WTC11 (cell line): ENCODE measurements around the gene SLC2A4. TPM values are rescaled to one million over a fixed set of nuclear protein-coding genes. Genes with fewer than 3 reads are reported as not detected.

Source experiments
- AFF4 ChIP-seq: sonication (generic); formaldehyde crosslinking; IDR thresholded peaks from 2 replicates; pipeline ENCODE4 v1.8.1; 2023; ENCODE audit warnings: mild to moderate bottlenecking, missing genetic modification reagents, borderline replicate concordance
- ARID4B ChIP-seq: sonication (generic); formaldehyde crosslinking; IDR thresholded peaks from 2 replicates; pipeline ENCODE4 v1.8.0; 2023; ENCODE audit warnings: missing genetic modification reagents, mild to moderate bottlenecking, borderline replicate concordance
- CREM ChIP-seq: sonication (generic); formaldehyde crosslinking; IDR thresholded peaks from 2 replicates; pipeline ENCODE4 v1.8.1; 2022; ENCODE audit warnings: mild to moderate bottlenecking, missing genetic modification reagents, moderate library complexity
- GABPB1 ChIP-seq: sonication (generic); formaldehyde crosslinking; IDR thresholded peaks from 2 replicates; pipeline ENCODE4 v1.8.1; 2023; ENCODE audit warnings: mild to moderate bottlenecking, missing genetic modification reagents
- JUN ChIP-seq: sonication (generic); formaldehyde crosslinking; IDR thresholded peaks from 2 replicates; pipeline ENCODE4 v1.8.0; 2023; ENCODE audit warnings: mild to moderate bottlenecking, missing genetic modification reagents
- NFATC4 ChIP-seq: fragments of 250-450 bp; sonication (Bioruptor Pico); IDR thresholded peaks from 2 replicates; pipeline ENCODE4 v1.9.0; 2021; ENCODE audit warnings: mild to moderate bottlenecking
- NFE2L1 ChIP-seq: sonication (generic); formaldehyde crosslinking; IDR thresholded peaks from 2 replicates; pipeline ENCODE4 v1.8.1; 2023; ENCODE audit warnings: missing genetic modification reagents
- NFYB ChIP-seq: sonication (generic); formaldehyde crosslinking; conservative IDR thresholded peaks from 2 replicates; pipeline ENCODE4 v1.8.0; 2022; ENCODE audit warnings: low read depth, missing genetic modification reagents
- OVOL2 ChIP-seq: fragments of 250-450 bp; sonication (Bioruptor Pico); IDR thresholded peaks from 2 replicates; pipeline ENCODE4 v1.9.0; 2021; ENCODE audit warnings: mild to moderate bottlenecking, borderline replicate concordance
- RELA ChIP-seq: sonication (generic); formaldehyde crosslinking; IDR thresholded peaks from 2 replicates; pipeline ENCODE4 v1.8.1; 2022; ENCODE audit warnings: missing genetic modification reagents, mild to moderate bottlenecking, borderline replicate concordance
- RORB ChIP-seq: fragments of 250-450 bp; sonication (Bioruptor Pico); IDR thresholded peaks from 2 replicates; pipeline ENCODE4 v1.9.0; 2021; ENCODE audit warnings: mild to moderate bottlenecking
- TP53 ChIP-seq: sonication (generic); formaldehyde crosslinking; IDR thresholded peaks from 2 replicates; pipeline ENCODE4 v1.8.1; 2023; ENCODE audit warnings: mild to moderate bottlenecking, missing genetic modification reagents
- USF2 ChIP-seq: sonication (generic); formaldehyde crosslinking; IDR thresholded peaks from 2 replicates; pipeline ENCODE4 v1.8.1; 2023; ENCODE audit warnings: mild to moderate bottlenecking, missing genetic modification reagents, moderate library complexity
- ZNF138 ChIP-seq: sonication (generic); formaldehyde crosslinking; conservative IDR thresholded peaks from 2 replicates; pipeline ENCODE4 v1.8.1; 2022; ENCODE audit warnings: mild to moderate bottlenecking, moderate library complexity, missing genetic modification reagents
- total RNA-seq: library from RNA; stranded (reverse); gene quantifications from 3 replicates; pipeline ENCODE4 v1.2.3, GENCODE V29; 2021
- TF ChIP-seq, protein P1 (sequence below): fragments of 200-600 bp; IDR thresholded peaks from 2 replicates; pipeline ENCODE4 v1.8.0; 2022; ENCODE audit warnings: antibody characterized with exemption

Gene SLC2A4
- total RNA-seq, 1 experiment from 2014 or later, result 6.4 TPM

GRCh38 chr17:7234083-7234951 lies 47.2 kb upstream of the SLC2A4 start, which contains the start of gene DVL2 (continued):
- TF ChIP-seq, protein P1, sequence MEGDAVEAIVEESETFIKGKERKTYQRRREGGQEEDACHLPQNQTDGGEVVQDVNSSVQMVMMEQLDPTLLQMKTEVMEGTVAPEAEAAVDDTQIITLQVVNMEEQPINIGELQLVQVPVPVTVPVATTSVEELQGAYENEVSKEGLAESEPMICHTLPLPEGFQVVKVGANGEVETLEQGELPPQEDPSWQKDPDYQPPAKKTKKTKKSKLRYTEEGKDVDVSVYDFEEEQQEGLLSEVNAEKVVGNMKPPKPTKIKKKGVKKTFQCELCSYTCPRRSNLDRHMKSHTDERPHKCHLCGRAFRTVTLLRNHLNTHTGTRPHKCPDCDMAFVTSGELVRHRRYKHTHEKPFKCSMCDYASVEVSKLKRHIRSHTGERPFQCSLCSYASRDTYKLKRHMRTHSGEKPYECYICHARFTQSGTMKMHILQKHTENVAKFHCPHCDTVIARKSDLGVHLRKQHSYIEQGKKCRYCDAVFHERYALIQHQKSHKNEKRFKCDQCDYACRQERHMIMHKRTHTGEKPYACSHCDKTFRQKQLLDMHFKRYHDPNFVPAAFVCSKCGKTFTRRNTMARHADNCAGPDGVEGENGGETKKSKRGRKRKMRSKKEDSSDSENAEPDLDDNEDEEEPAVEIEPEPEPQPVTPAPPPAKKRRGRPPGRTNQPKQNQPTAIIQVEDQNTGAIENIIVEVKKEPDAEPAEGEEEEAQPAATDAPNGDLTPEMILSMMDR, result no peak
- TF ChIP-seq NFATC4 (CRISPR knock-in tag) (peak; percentile 93), ARID4B (CRISPR knock-in tag) (no peak; the same call in 1 of the 2 replicates), GABPB1 (peak; percentile 74), ZNF138 (CRISPR knock-in tag) (peak; percentile 78), RELA (CRISPR knock-in tag) (0 out of 2 replicates have a peak, but pooled peaks have one; percentile 70), JUN (no peak), AFF4 (CRISPR knock-in tag) (peak; percentile 90; the same call in 1 of the 2 replicates), NFYB (no peak; the same call in 1 of the 2 replicates), TP53 (CRISPR knock-in tag) (peak; percentile 65; the same call in 1 of the 2 replicates), RORB (no peak), NFE2L1 (CRISPR knock-in tag) (0 out of 2 replicates have a peak, but pooled peaks have one; percentile 59), CREM (CRISPR knock-in tag) (peak; percentile 83), OVOL2 (CRISPR knock-in tag) (no peak), USF2 (CRISPR knock-in tag) (peak; percentile 100)
